ENCODE data around the gene CLPTM1L. TPM values are rescaled to one million over a fixed set of nuclear protein-coding genes. Genes with fewer than 3 reads are reported as not detected.
"Not testable (repeated sequence)": the region's sequence is repeated elsewhere in the genome, so short reads cannot be mapped to it uniquely, and the experiment has no call there.

Gene CLPTM1L
- polyA plus RNA-seq, 3 donors: 14.1 to 76.2 (median 35.0) TPM

DNA sequence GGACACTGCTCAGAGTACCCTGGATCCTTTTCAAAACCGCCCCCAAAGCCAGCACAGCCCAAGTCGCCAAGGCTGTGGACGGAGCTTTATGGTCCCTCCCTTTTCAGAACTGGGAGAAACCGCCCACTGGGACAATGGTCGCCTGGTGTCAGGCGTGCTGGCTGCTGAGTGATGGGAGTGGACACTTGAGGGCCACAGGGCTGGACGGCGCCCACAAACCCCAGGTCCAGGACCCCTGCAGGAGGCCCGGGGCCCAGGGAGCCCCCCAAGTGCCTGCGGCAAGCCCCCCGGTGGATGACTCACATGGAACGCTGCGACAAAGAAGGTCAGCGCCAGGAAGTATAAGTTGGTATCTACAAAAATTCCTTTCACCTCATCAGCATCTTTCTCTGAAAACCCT lies 10.9 kb downstream of the CLPTM1L start:
- H3K4me2 ChIP-seq (replicated peaks; ENCODE audit: extremely low read depth, low read length, poor library complexity, severe bottlenecking): no peak overlapping the region
- WGBS (ENCODE audit: insufficient coverage): 96% methylated on average over 8 of the region's 14 CpGs
- H3K4me3 Mint-ChIP-seq: no peak overlapping the region
- no peaks in the 10 kb centered on the region for H3K4me1 Mint-ChIP-seq
- no peak overlapping the region for H2AFZ ChIP-seq (ENCODE audit: insufficient read depth, low read depth, low read length, poor library complexity, severe bottlenecking)
- no peak overlapping the region for H3K9ac ChIP-seq (ENCODE audit: insufficient read depth, low read length, poor library complexity, severe bottlenecking)
- H3K36me3 ChIP-seq (replicated peaks in 1 of 2; ENCODE audit: control insufficient read depth in 1 of 2, insufficient read depth in 2 of 2, low read length in 2 of 2): peaks cover 93 to 98% of the 10 kb centered on the region in 2 donors
- H3K79me2 ChIP-seq (ENCODE audit: insufficient read depth, low read length): peaks cover 6% of the 10 kb centered on the region
- no peaks in the 10 kb centered on the region for H3K9me3 Mint-ChIP-seq
- H3K27ac ChIP-seq (ENCODE audit: low read depth in 1 of 2, low read length in 2 of 2): no peak overlapping the region
- H3K9me3 ChIP-seq (replicated peaks in 1 of 2; ENCODE audit: control insufficient read depth in 1 of 2, insufficient read depth in 1 of 2, low read length in 2 of 2): no peaks in the 10 kb centered on the region
- no peaks in the 10 kb centered on the region for H3K27me3 ChIP-seq (ENCODE audit: control insufficient read depth in 2 of 2, insufficient read depth in 2 of 2, low read length in 2 of 2)
- no peak for DNase-seq
- peaks cover 80 to 90% of the 10 kb centered on the region in 2 donors for H3K36me3 Mint-ChIP-seq
- H3K4me1 ChIP-seq (ENCODE audit: control insufficient read depth in 1 of 2, insufficient read depth in 2 of 2, low read length in 2 of 2): no peaks in the 10 kb centered on the region
- TF ChIP-seq, protein P1, sequence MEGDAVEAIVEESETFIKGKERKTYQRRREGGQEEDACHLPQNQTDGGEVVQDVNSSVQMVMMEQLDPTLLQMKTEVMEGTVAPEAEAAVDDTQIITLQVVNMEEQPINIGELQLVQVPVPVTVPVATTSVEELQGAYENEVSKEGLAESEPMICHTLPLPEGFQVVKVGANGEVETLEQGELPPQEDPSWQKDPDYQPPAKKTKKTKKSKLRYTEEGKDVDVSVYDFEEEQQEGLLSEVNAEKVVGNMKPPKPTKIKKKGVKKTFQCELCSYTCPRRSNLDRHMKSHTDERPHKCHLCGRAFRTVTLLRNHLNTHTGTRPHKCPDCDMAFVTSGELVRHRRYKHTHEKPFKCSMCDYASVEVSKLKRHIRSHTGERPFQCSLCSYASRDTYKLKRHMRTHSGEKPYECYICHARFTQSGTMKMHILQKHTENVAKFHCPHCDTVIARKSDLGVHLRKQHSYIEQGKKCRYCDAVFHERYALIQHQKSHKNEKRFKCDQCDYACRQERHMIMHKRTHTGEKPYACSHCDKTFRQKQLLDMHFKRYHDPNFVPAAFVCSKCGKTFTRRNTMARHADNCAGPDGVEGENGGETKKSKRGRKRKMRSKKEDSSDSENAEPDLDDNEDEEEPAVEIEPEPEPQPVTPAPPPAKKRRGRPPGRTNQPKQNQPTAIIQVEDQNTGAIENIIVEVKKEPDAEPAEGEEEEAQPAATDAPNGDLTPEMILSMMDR (IDR thresholded peaks at IDR 0.05): no peak
- intact Hi-C loops (cut with micrococcal nuclease): loop anchor here in 1 of 2 donors (1.0 kb wide), 1 partner anchor 26 kb away; no protein-coding TSS in a partner anchor
- peaks cover 54% of the 10 kb centered on the region for H4K20me1 ChIP-seq (ENCODE audit: insufficient read depth, low read length)
- peak overlapping the region in 1 of 7 donors; percentile 21 for H3K27ac Mint-ChIP-seq
- no peak overlapping the region for H3K4me3 ChIP-seq (replicated peaks in 1 of 3; ENCODE audit: low read depth in 2 of 3, low read length in 3 of 3)
- H3K27me3 Mint-ChIP-seq (ENCODE audit: low read depth in 3 of 3): peaks cover 0 to 3% (median 0%) of the 10 kb centered on the region in 3 donors

DNA sequence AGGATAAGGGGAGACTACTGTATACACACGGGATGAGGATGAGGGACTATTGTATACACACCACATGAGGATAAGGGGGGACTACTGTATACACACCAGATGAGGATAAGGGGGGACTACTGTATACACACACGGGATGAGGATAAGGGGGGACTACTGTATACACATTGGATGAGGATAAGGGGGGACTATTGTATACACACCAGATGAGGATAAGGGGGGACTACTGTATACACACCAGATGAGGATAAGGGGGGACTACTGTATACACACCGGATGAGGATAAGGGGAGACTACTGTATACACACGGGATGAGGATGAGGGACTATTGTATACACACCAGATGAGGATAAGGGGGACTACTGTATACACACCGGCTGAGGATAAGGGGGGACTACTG lies 11.6 kb downstream of the CLPTM1L start:
- WGBS (ENCODE audit: insufficient coverage): 100% methylated on average over 2 of the region's 5 CpGs
- not testable (repeated sequence) for DNase-seq; H3K9me3 Mint-ChIP-seq; H3K27me3 Mint-ChIP-seq (ENCODE audit: low read depth in 3 of 3); H3K79me2 ChIP-seq (ENCODE audit: insufficient read depth, low read length); H3K4me3 Mint-ChIP-seq; H3K9ac ChIP-seq (ENCODE audit: insufficient read depth, low read length, poor library complexity, severe bottlenecking); H3K27ac ChIP-seq (ENCODE audit: low read depth in 1 of 2, low read length in 2 of 2); H3K4me2 ChIP-seq (replicated peaks; ENCODE audit: extremely low read depth, low read length, poor library complexity, severe bottlenecking); H3K4me3 ChIP-seq (replicated peaks in 1 of 3; ENCODE audit: low read depth in 2 of 3, low read length in 3 of 3); H3K4me1 Mint-ChIP-seq; H3K4me1 ChIP-seq (ENCODE audit: control insufficient read depth in 1 of 2, insufficient read depth in 2 of 2, low read length in 2 of 2); H3K9me3 ChIP-seq (replicated peaks in 1 of 2; ENCODE audit: control insufficient read depth in 1 of 2, insufficient read depth in 1 of 2, low read length in 2 of 2); H3K27me3 ChIP-seq (ENCODE audit: control insufficient read depth in 2 of 2, insufficient read depth in 2 of 2, low read length in 2 of 2); H2AFZ ChIP-seq (ENCODE audit: insufficient read depth, low read depth, low read length, poor library complexity, severe bottlenecking)
- intact Hi-C loops (cut with micrococcal nuclease): loop anchor here in 1 of 2 donors (1.0 kb wide), 1 partner anchor 27 kb away; no protein-coding TSS in a partner anchor
- H3K36me3 Mint-ChIP-seq: peaks cover 82 to 83% of the 10 kb centered on the region in 2 donors
- peak overlapping the region in 1 of 7 donors; percentile 16 for H3K27ac Mint-ChIP-seq
- H3K36me3 ChIP-seq (replicated peaks in 1 of 2; ENCODE audit: control insufficient read depth in 1 of 2, insufficient read depth in 2 of 2, low read length in 2 of 2): peaks cover 89 to 98% of the 10 kb centered on the region in 2 donors
- H4K20me1 ChIP-seq (ENCODE audit: insufficient read depth, low read length): peaks cover 58% of the 10 kb centered on the region
